AG09319 (cell line): ENCODE data around the gene CACNA1C.

Experiments used
- DNase-seq: peaks from one replicate; pipeline ENCODE4 v3.0.0-alpha.2; 2010; ENCODE audit warnings: low read depth; ENCODE audit errors: extremely low read depth
- CTCF ChIP-seq: IDR thresholded peaks from 2 replicates; pipeline ENCODE4 v1.5.1; 2011; ENCODE audit warnings: low read depth, mild to moderate bottlenecking, inconsistent platforms, low read length, moderate library complexity

The CACNA1C gene

DNA sequence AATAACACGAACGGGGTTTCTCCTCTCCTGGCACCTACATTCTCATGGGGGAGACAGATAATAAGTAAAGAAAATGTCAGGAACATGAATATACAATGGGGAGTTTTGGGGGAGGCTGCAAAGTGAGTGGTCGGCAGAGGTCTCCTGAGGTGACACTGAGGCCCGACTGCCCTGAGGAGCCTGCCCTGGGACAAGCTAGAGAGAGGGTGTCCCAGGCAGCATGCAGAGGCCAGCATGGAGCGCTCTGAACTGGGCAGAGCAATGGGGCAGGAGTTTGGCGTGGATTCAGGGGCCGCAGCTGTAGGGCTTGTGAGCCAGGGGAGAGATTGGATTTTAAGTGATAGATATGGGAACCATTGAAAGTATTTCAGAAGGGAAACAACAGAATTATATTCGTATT is 320.5 kb downstream of the CACNA1C start:
- DNase-seq = no peak
- no peak for TF ChIP-seq CTCF

DNA sequence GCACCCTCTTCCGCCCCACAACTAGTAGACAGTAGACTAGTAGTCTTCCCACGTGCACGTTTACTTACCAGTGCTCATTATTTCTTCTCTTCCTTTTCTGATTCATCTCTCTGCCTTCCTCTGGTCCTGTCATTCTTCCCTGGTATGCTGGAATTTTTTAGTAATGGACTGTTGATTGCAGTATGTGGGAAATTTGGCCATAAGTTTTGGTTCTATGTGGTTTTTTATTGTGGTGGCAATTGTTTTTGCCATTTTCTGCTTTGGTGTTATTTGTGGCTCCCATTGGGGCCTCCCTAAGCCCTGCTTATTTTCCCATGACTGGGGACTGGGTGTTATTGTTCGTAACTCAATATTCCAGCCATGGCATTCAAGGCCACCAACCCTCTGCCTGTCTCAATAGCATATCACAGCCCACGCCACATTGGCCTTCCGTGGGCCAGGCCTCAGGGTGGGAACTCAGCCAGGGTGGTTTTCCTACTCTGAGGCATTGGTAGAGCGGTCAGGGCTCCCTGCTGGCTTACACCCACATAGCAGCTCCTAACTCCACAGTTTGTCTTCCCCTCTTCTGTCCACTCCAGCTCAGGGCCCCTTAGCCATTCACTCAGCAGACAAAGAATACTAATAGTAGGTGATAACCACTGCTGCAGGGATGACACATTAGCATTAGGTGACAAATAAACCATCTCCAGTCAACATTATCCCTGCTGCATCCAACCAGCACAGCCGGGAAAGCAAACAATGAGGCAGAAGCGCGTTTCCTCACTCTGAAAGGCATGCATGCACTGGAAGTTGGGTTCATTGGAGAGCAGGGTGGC is 321.5 kb downstream of the CACNA1C start:
- no peak for TF ChIP-seq CTCF
- no peak for DNase-seq

GRCh38 chr12:2375871-2376270 is 323.1 kb downstream of the CACNA1C start:
- no peak for DNase-seq
- TF ChIP-seq CTCF = no peak

DNA sequence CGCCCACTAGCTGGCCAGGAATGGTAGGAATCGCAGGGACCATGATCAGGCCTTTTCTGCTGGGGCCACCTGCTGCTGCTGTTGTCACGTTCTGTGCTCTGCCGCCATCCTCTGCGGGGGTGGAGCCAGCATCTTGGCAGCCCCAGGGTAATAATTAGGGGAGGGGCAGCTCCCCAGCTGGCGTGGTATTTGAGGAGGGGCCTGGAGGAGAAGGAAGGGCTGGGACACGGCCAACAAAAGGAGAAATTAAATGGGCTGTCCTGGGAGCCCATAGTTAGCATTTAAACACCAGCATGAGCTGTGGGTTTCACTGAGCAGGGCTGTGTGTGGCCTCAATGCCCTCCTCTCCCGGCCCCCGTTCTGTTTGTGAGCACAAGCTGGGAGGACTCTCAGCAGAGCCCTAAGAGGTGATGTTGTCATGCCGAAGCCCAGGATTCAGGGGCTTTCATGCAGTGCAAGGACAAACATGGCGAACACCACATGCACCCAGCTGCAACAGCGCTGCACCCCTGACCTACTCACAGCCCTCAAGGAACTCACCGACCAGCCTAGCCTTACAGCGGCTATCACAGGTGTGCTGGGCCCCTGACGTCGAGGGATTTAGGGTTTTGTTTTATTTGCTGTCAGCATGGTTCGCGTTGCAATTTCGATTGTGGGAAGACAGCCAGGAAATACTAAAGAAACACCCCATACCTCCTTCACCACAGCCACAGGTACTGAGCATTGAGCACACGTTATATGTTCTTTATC is 324.3 kb downstream of the CACNA1C start:
- no peak for TF ChIP-seq CTCF
- no peak for DNase-seq

- no peak for DNase-seq
- TF ChIP-seq CTCF = no peak
These were observed 326.1 kb downstream of the CACNA1C start for GRCh38 chr12:2378835-2379330.

- TF ChIP-seq CTCF = no peak
- no peak for DNase-seq
These were observed 328.2 kb downstream of the CACNA1C start for GRCh38 chr12:2380946-2381345.
